ENCODE data around the gene SKIDA1.

DNA sequence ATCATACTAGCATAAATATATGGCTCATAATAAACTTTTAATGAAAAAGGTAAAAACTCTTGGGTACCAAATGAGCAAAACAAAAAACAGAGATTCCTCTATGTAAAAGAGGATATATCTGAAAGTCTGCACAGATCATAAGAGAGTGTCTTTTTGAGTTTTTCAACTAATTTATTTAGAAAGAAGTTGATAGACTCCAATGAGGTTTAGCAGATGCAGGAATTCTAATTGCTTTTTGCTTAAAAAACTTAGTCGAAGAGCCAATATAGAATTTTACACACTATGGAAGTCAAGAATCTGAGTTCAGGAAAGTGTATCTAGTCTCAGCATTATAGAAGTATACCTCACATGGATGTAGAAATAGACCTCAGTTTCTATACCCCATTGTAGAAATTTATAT, 5.2 kb upstream of the SKIDA1 start:
- TF ChIP-seq, protein P1, sequence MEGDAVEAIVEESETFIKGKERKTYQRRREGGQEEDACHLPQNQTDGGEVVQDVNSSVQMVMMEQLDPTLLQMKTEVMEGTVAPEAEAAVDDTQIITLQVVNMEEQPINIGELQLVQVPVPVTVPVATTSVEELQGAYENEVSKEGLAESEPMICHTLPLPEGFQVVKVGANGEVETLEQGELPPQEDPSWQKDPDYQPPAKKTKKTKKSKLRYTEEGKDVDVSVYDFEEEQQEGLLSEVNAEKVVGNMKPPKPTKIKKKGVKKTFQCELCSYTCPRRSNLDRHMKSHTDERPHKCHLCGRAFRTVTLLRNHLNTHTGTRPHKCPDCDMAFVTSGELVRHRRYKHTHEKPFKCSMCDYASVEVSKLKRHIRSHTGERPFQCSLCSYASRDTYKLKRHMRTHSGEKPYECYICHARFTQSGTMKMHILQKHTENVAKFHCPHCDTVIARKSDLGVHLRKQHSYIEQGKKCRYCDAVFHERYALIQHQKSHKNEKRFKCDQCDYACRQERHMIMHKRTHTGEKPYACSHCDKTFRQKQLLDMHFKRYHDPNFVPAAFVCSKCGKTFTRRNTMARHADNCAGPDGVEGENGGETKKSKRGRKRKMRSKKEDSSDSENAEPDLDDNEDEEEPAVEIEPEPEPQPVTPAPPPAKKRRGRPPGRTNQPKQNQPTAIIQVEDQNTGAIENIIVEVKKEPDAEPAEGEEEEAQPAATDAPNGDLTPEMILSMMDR (IDR thresholded peaks at IDR 0.05), result no peak
- TF ChIP-seq POLR2A (IDR thresholded peaks at IDR 0.05) (no peak), POLR2AphosphoS5 (IDR thresholded peaks at IDR 0.05) (no peak)

Data from breast epithelium (tissue), 3 donors.